Tibial artery (tissue), 4 donors: ENCODE data around the gene SCARB1.

Source experiments
- DNase-seq, 2 donors: peaks; one replicate each; pipeline ENCODE4 v3.0.0-alpha.2; 2019
- H3K27ac ChIP-seq, 2 donors: fragments of 200-600 bp; sonication (generic) in 1 of 2; 1 replicate in 1 of 2; 2 replicates in 1 of 2; pipeline ENCODE4 v1.5.1; 2018 to 2019; ENCODE audit warnings: mild to moderate bottlenecking in 1 of 2
- H3K27me3 ChIP-seq, 2 donors: fragments of 200-600 bp; sonication (generic) in 1 of 2; one replicate each; pipeline versions ENCODE4 v1.5.1 to v1.6.0; 2016 to 2019
- H3K36me3 ChIP-seq, 3 donors: fragments of 200-600 bp; sonication (generic) in 2 of 3; one replicate each; pipeline ENCODE4 v1.5.1; 2016 to 2019; ENCODE audit warnings: mild to moderate bottlenecking in 2 of 3
- H3K4me1 ChIP-seq, 4 donors: fragments of 200-600 bp; sonication (generic) in 2 of 4; 1 replicate in 3 of 4; 2 replicates in 1 of 4; pipeline ENCODE4 v1.5.1; 2016 to 2019
- H3K4me3 ChIP-seq, 2 donors: fragments of 200-600 bp; sonication (generic) in 1 of 2; 1 replicate in 1 of 2; 2 replicates in 1 of 2; pipeline ENCODE4 v1.5.1; 2018 to 2019; ENCODE audit warnings: mild to moderate bottlenecking in 2 of 2
- H3K9me3 ChIP-seq, 3 donors: fragments of 200-600 bp; sonication (generic) in 1 of 3; one replicate each; pipeline ENCODE4 v1.5.1; 2016 to 2019
- CTCF ChIP-seq, 2 experiments: fragments of 200-600 bp in 1 of 2; fragments of 450-650 bp in 1 of 2; IDR thresholded peaks; one replicate each; pipeline ENCODE4 v1.5.1; 2017 to 2019; ENCODE audit warnings: antibody characterized with exemption in 2 of 2, mild to moderate bottlenecking in 1 of 2, moderate library complexity in 1 of 2
- intact Hi-C: fragments of 100-400 bp; cut with DNase I; formaldehyde crosslinking; loops from one replicate; pipeline ENCODE4 v1.15.0; 2023; ENCODE audit warnings: low total_unique reads

The SCARB1 gene

GRCh38 chr12:124738636-124739467 is 124.8 kb downstream of the SCARB1 start:
- DNase-seq = no peak
- H3K4me3 ChIP-seq = no peak overlapping the region
- no peaks in the 10 kb centered on the region for H3K36me3 ChIP-seq
- intact Hi-C loops = no loop called here
- peaks cover 0 to 15% (median 6%) of the 10 kb centered on the region in 4 donors for H3K4me1 ChIP-seq
- peaks cover 0 to 4% (median 0%) of the 10 kb centered on the region in 3 donors for H3K9me3 ChIP-seq
- no peak overlapping the region for H3K27ac ChIP-seq
- no peak for TF ChIP-seq CTCF (IDR thresholded peaks at IDR 0.05)
- no peaks in the 10 kb centered on the region for H3K27me3 ChIP-seq

- Histone ChIP-seq H3K36me3 (no peaks in the 10 kb centered on the region), H3K4me1 (peaks cover 0 to 19% (median 8%) of the 10 kb centered on the region in 4 donors), H3K9me3 (peaks cover 0 to 4% (median 0%) of the 10 kb centered on the region in 3 donors), H3K27me3 (no peaks in the 10 kb centered on the region), H3K4me3 (no peak overlapping the region), H3K27ac (no peak overlapping the region)
- DNase-seq = peak in 1 of 2 donors; percentile 64
- TF ChIP-seq CTCF (IDR thresholded peaks at IDR 0.05) = no peak
- intact Hi-C loops = no loop called here
These were observed 125.7 kb downstream of the SCARB1 start for GRCh38 chr12:124737772-124738635.

GRCh38 chr12:124737040-124737419 is 126.6 kb downstream of the SCARB1 start:
- H3K9me3 ChIP-seq = peaks cover 0 to 5% (median 0%) of the 10 kb centered on the region in 3 donors
- no peak for TF ChIP-seq CTCF (IDR thresholded peaks at IDR 0.05)
- H3K27me3 ChIP-seq = no peaks in the 10 kb centered on the region
- peak overlapping the region; percentile 11 to 13 for H3K4me3 ChIP-seq
- no peak for DNase-seq
- peaks cover 0 to 27% (median 17%) of the 10 kb centered on the region in 4 donors for H3K4me1 ChIP-seq
- no peaks in the 10 kb centered on the region for H3K36me3 ChIP-seq
- intact Hi-C loops = no loop called here
- no peak overlapping the region for H3K27ac ChIP-seq

- Histone ChIP-seq H3K36me3 (no peaks in the 10 kb centered on the region), H3K4me3 (peak overlapping the region; percentile 11 to 13), H3K27me3 (no peaks in the 10 kb centered on the region), H3K9me3 (peaks cover 0 to 11% (median 0%) of the 10 kb centered on the region in 3 donors), H3K4me1 (peaks cover 0 to 33% (median 17%) of the 10 kb centered on the region in 4 donors), H3K27ac (no peak overlapping the region)
- intact Hi-C loops = no loop called here
- no peak for DNase-seq
- no peak for TF ChIP-seq CTCF (IDR thresholded peaks at IDR 0.05)
These were observed 127.3 kb downstream of the SCARB1 start for GRCh38 chr12:124736115-124737039.
